K562 (cell line): ENCODE results near the gene GATAD1. TPM values are rescaled to one million over a fixed set of nuclear protein-coding genes. Genes with fewer than 3 reads are reported as not detected.

Source experiments
- ARID1B ChIP-seq: fragments of 450-650 bp; IDR thresholded peaks from 2 replicates; pipeline ENCODE4 v1.6.1; 2016; ENCODE audit warnings: antibody characterized with exemption, mild to moderate bottlenecking, inconsistent platforms
- BRCA1 ChIP-seq, 2 experiments: fragments of 450-650 bp in 1 of 2; sonication (generic) in 1 of 2; formaldehyde crosslinking in 1 of 2; IDR thresholded peaks; 2 replicates each; pipeline versions ENCODE4 v1.5.0 to v1.6.1; 2017 to 2020; ENCODE audit warnings: mild to moderate bottlenecking in 1 of 2, missing genetic modification reagents in 1 of 2
- CXXC5 ChIP-seq: fragments of 250-450 bp; sonication (Bioruptor Pico); IDR thresholded peaks from 2 replicates; pipeline ENCODE4 v1.8.0; 2022; ENCODE audit warnings: inconsistent platforms, mild to moderate bottlenecking, moderate library complexity
- FIP1L1 ChIP-seq: fragments of 200-400 bp; formaldehyde crosslinking; IDR thresholded peaks from 2 replicates; pipeline ENCODE4 v1.6.1; 2018; ENCODE audit warnings: mild to moderate bottlenecking, low read depth, low read length; ENCODE audit not compliant: poor library complexity, severe bottlenecking
- FUS ChIP-seq: fragments of 200-400 bp; formaldehyde crosslinking; optimal IDR thresholded peaks from 2 replicates; pipeline ENCODE3; 2017; ENCODE audit warnings: low read depth, low read length
- HCFC1 ChIP-seq: IDR thresholded peaks from 2 replicates; pipeline ENCODE4 v1.6.1; 2012; ENCODE audit warnings: low read depth, low read length, improper control_type of control experiment
- MLX ChIP-seq, 2 experiments: fragments of 450-650 bp in 1 of 2; sonication (generic) in 1 of 2; formaldehyde crosslinking; conservative IDR thresholded peaks; 2 replicates each; pipeline versions ENCODE4 v1.4.0 to v1.8.1; 2020 to 2022; ENCODE audit warnings: mild to moderate bottlenecking in 1 of 2, missing genetic modification reagents in 1 of 2
- SAP30 ChIP-seq: fragments of 200-600 bp; sonication (generic); IDR thresholded peaks from 2 replicates; pipeline ENCODE4 v1.6.1; 2012; ENCODE audit warnings: borderline replicate concordance, low read depth, mild to moderate bottlenecking, moderate library complexity, low read length, control low read depth, inconsistent platforms; ENCODE audit not compliant: insufficient read depth, poor library complexity, severe bottlenecking
- SMAD4 ChIP-seq: fragments of 250-450 bp; sonication (Bioruptor Pico); conservative IDR thresholded peaks from 2 replicates; pipeline ENCODE4 v1.8.0; 2021; ENCODE audit warnings: inconsistent platforms, mild to moderate bottlenecking, moderate library complexity
- SMARCE1 ChIP-seq: fragments of 450-650 bp; IDR thresholded peaks from 2 replicates; pipeline ENCODE4 v1.7.1; 2016; ENCODE audit warnings: mild to moderate bottlenecking
- SNRNP70 ChIP-seq: fragments of 200-400 bp; formaldehyde crosslinking; optimal IDR thresholded peaks from 2 replicates; pipeline ENCODE3; 2017; ENCODE audit warnings: low read depth, low read length
- TFAP4 ChIP-seq: sonication (generic); formaldehyde crosslinking; IDR thresholded peaks from 2 replicates; pipeline ENCODE4 v1.8.0; 2022; ENCODE audit warnings: missing genetic modification reagents, mild to moderate bottlenecking, moderate library complexity, borderline replicate concordance
- U2AF1 ChIP-seq: fragments of 200-400 bp; formaldehyde crosslinking; optimal IDR thresholded peaks from 2 replicates; pipeline ENCODE3; 2017; ENCODE audit warnings: mild to moderate bottlenecking, low read depth, low read length, moderate library complexity
- ZNF277 ChIP-seq: fragments of 250-450 bp; sonication (Bioruptor Pico); IDR thresholded peaks from 2 replicates; pipeline ENCODE4 v1.8.0; 2022; ENCODE audit warnings: inconsistent platforms, mild to moderate bottlenecking, moderate library complexity, borderline replicate concordance
- ZNF740 ChIP-seq, 3 experiments: fragments of 200-800 bp in 1 of 3; sonication (Bioruptor generic) in 1 of 3; sonication (generic) in 1 of 3; formaldehyde crosslinking in 1 of 3; IDR thresholded peaks; 2 replicates each; pipeline versions ENCODE4 v1.6.1 to v1.8.0; 2016 to 2022; ENCODE audit warnings: mild to moderate bottlenecking in 2 of 3, missing compliant biosample characterization in 2 of 3, missing genetic modification characterization in 2 of 3, missing genetic modification reagents in 1 of 3
- polyA plus RNA-seq, 8 experiments: library from polyadenylated mRNA; depleted of rRNA in 4 of 8; stranded (reverse) in 5 of 8; unstranded in 3 of 8; fragments of >200 nt; fragmentation: Nextera tagmentation in 2 of 8; fragmentation: Illumina TruSeq in 1 of 8; extraction: Ambion mirVana in 2 of 8; extraction: Trizol in 1 of 8; gene quantifications; 2 replicates each; pipeline versions ENCODE4 v1.2.1 to v1.2.3, GENCODE V29; 2011 to 2014; ENCODE audit warnings: inconsistent platforms in 1 of 8, missing spikeins in 1 of 8
- total RNA-seq, 7 experiments: library from RNA; depleted of rRNA in 6 of 7; stranded (reverse); fragments of >200 nt in 6 of 7; fragmentation: Illumina TruSeq in 2 of 7; extraction: Trizol in 2 of 7; gene quantifications; 2 replicates each; pipeline versions ENCODE4 v1.2.1 to v1.2.3, GENCODE V29; 2011 to 2021; ENCODE audit warnings: low replicate concordance in 1 of 7
- TF ChIP-seq, protein P1 (sequence below), 2 experiments: fragments of 200-800 bp in 1 of 2; sonication (Bioruptor generic) in 1 of 2; sonication (generic) in 1 of 2; formaldehyde crosslinking in 1 of 2; IDR thresholded peaks in 1 of 2; conservative IDR thresholded peaks in 1 of 2; 2 replicates each; pipeline versions ENCODE4 v1.5.0 to v1.6.1; 2016 to 2020; ENCODE audit warnings: missing compliant biosample characterization in 1 of 2, missing genetic modification characterization in 1 of 2, missing genetic modification reagents in 1 of 2
- TF ChIP-seq, protein P2 (sequence below): fragments of 250-450 bp; sonication (Bioruptor Pico); IDR thresholded peaks from 2 replicates; pipeline ENCODE4 v1.8.0; 2022; ENCODE audit warnings: moderate library complexity, mild to moderate bottlenecking, inconsistent platforms
- TF ChIP-seq, protein P3 (sequence below): fragments of 200-800 bp; sonication (Bioruptor generic); IDR thresholded peaks from 2 replicates; pipeline ENCODE4 v1.6.1; 2017; ENCODE audit warnings: missing genetic modification characterization, missing compliant biosample characterization

GATAD1 gene
- total and polyA plus RNA-seq, 9 of the 15 experiments (the other 6 are each of a cell fraction or from before 2014, with no cell fraction given) = 9.3 to 67.7 (median 34.3) TPM

- TF ChIP-seq ZNF277 (CRISPR knock-in tag) (no peak), ARID1B (no peak), TFAP4 (no peak), SAP30 (no peak), SMAD4 (CRISPR knock-in tag) (peak; percentile 54), BRCA1 (IDR thresholded peaks at IDR 0.05) (no peak), BRCA1 (CRISPR knock-in tag; IDR thresholded peaks at IDR 0.05) (no peak), U2AF1 (no peak), CXXC5 (CRISPR knock-in tag) (no peak), ZNF740 (CRISPR knock-in tag; IDR thresholded peaks at IDR 0.05) (no peak), ZNF740 (tag; IDR thresholded peaks at IDR 0.05) (peak in 1 of 2 experiments; percentile 81; a peak in 1 of 4 replicates), MLX (CRISPR knock-in tag; conservative IDR thresholded peaks at IDR 0.05) (no peak), HCFC1 (no peak), FUS (no peak), FIP1L1 (no peak), SNRNP70 (no peak), SMARCE1 (no peak)
- TF ChIP-seq, protein P1, sequence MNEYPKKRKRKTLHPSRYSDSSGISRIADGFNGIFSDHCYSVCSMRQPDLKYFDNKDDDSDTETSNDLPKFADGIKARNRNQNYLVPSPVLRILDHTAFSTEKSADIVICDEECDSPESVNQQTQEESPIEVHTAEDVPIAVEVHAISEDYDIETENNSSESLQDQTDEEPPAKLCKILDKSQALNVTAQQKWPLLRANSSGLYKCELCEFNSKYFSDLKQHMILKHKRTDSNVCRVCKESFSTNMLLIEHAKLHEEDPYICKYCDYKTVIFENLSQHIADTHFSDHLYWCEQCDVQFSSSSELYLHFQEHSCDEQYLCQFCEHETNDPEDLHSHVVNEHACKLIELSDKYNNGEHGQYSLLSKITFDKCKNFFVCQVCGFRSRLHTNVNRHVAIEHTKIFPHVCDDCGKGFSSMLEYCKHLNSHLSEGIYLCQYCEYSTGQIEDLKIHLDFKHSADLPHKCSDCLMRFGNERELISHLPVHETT (CRISPR knock-in tag; conservative IDR thresholded peaks at IDR 0.05 in 1 of 2, IDR thresholded peaks at IDR 0.05 in 1 of 2) = no peak
- TF ChIP-seq, protein P2, sequence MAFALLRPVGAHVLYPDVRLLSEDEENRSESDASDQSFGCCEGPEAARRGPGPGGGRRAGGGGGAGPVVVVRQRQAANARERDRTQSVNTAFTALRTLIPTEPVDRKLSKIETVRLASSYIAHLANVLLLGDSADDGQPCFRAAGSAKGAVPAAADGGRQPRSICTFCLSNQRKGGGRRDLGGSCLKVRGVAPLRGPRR (CRISPR knock-in tag) = peak; percentile 34; the same call in 1 of the 2 replicates
- TF ChIP-seq, protein P3, sequence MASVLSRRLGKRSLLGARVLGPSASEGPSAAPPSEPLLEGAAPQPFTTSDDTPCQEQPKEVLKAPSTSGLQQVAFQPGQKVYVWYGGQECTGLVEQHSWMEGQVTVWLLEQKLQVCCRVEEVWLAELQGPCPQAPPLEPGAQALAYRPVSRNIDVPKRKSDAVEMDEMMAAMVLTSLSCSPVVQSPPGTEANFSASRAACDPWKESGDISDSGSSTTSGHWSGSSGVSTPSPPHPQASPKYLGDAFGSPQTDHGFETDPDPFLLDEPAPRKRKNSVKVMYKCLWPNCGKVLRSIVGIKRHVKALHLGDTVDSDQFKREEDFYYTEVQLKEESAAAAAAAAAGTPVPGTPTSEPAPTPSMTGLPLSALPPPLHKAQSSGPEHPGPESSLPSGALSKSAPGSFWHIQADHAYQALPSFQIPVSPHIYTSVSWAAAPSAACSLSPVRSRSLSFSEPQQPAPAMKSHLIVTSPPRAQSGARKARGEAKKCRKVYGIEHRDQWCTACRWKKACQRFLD = 0 out of 2 replicates have a peak, but pooled peaks have one; percentile 24
Measured at GRCh38 chr7:92427193-92427592, 20.1 kb upstream of the GATAD1 start (continued).
